Caco-2 (cell line): ENCODE measurements around the gene SORBS1. TPM values are rescaled to one million over a fixed set of nuclear protein-coding genes. Genes with fewer than 3 reads are reported as not detected.
A peak's percentile ranks its signal among the peaks of the same experiment; 100 is the strongest.

ENCODE experiments used
- BruUV-seq: library from RNA; stranded (reverse); fragments of 400-500 nt; replicated peaks from 2 replicates; lab custom pipeline; 2021; lab: Mats Ljungman, UMichigan
- CTCF ChIA-PET: fragments of 300-600 bp; sonication (Branson Sonifier 250); formaldehyde crosslinking; loops from one replicate; lab custom pipeline; 2022; ENCODE audit warnings: antibody characterized with exemption; lab: Charles Lee
- POLR2A ChIA-PET: fragments of 300-600 bp; sonication (Branson Sonifier 250); formaldehyde crosslinking; loops from one replicate; lab custom pipeline; 2022; ENCODE audit warnings: antibody characterized with exemption; lab: Charles Lee
- DNase-seq, 2 experiments: peaks; one replicate each; pipeline versions ENCODE4 v3.0.0 to v3.0.0-alpha.2; 2020 to 2022
- H3K27me3 ChIP-seq: replicated peaks from 2 replicates; pipeline ENCODE4 v1.6.0; 2011; ENCODE audit warnings: low read length; ENCODE audit not compliant: control insufficient read depth, insufficient read depth
- H3K36me3 ChIP-seq: 2 replicates; pipeline ENCODE4 v1.5.1; 2011; ENCODE audit warnings: low read length; ENCODE audit not compliant: control insufficient read depth, insufficient read depth
- H3K4me1 ChIP-seq: fragments of 250-450 bp; sonication (Bioruptor Pico); 2 replicates; pipeline ENCODE4 v1.5.1; 2020; ENCODE audit warnings: mild to moderate bottlenecking
- H3K4me3 ChIP-seq: 2 replicates; pipeline ENCODE4 v1.5.1; 2011; ENCODE audit warnings: low read depth, mild to moderate bottlenecking, control low read depth, low read length
- H3K9me3 ChIP-seq: fragments of 250-450 bp; sonication (Bioruptor Pico); 2 replicates; pipeline ENCODE4 v1.5.1; 2020; ENCODE audit warnings: mild to moderate bottlenecking, moderate library complexity
- H3K27ac Mint-ChIP-seq: one replicate; pipeline ENCODE4 v1.8.0; 2022; ENCODE audit warnings: mixed read lengths; ENCODE audit not compliant: unreplicated experiment
- H3K27me3 Mint-ChIP-seq: one replicate; pipeline ENCODE4 v1.8.0; 2022; ENCODE audit warnings: mixed read lengths; ENCODE audit not compliant: insufficient read depth, unreplicated experiment
- H3K36me3 Mint-ChIP-seq: one replicate; pipeline ENCODE4 v1.8.0; 2022; ENCODE audit warnings: mild to moderate bottlenecking, mixed read lengths; ENCODE audit not compliant: insufficient read depth, unreplicated experiment
- H3K4me1 Mint-ChIP-seq: one replicate; pipeline ENCODE4 v1.8.0; 2022; ENCODE audit warnings: low read depth, mixed read lengths; ENCODE audit not compliant: unreplicated experiment
- H3K4me3 Mint-ChIP-seq: one replicate; pipeline ENCODE4 v1.8.0; 2022; ENCODE audit warnings: mild to moderate bottlenecking, moderate library complexity, mixed read lengths; ENCODE audit not compliant: unreplicated experiment
- H3K9me3 Mint-ChIP-seq: one replicate; pipeline ENCODE4 v1.8.0; 2022; ENCODE audit warnings: mixed read lengths; ENCODE audit not compliant: unreplicated experiment
- intact Hi-C: fragments of 100-400 bp; cut with micrococcal nuclease; formaldehyde crosslinking; loops from one replicate; pipeline ENCODE4 v1.10.0; 2022; ENCODE audit not compliant: unreplicated experiment
- total RNA-seq: library from RNA; stranded (reverse); gene quantifications from 2 replicates; pipeline ENCODE4 v1.2.3, GENCODE V29; 2022
- TF ChIP-seq, protein P1 (sequence below), 2 experiments: fragments of 200-600 bp in 1 of 2; IDR thresholded peaks; 1 replicate in 1 of 2; 2 replicates in 1 of 2; pipeline versions ENCODE4 v1.5.1 to v1.8.0; 2011 to 2022; ENCODE audit warnings: antibody characterized with exemption in 1 of 2, control low read depth in 1 of 2, inconsistent platforms in 1 of 2, low read depth in 1 of 2, low read length in 1 of 2, mild to moderate bottlenecking in 1 of 2, moderate library complexity in 1 of 2; ENCODE audit not compliant: insufficient read depth in 1 of 2, severe bottlenecking in 1 of 2, unreplicated experiment in 1 of 2

Gene SORBS1
- total RNA-seq, 1 experiment from 2014 or later: 39.3 TPM

DNA sequence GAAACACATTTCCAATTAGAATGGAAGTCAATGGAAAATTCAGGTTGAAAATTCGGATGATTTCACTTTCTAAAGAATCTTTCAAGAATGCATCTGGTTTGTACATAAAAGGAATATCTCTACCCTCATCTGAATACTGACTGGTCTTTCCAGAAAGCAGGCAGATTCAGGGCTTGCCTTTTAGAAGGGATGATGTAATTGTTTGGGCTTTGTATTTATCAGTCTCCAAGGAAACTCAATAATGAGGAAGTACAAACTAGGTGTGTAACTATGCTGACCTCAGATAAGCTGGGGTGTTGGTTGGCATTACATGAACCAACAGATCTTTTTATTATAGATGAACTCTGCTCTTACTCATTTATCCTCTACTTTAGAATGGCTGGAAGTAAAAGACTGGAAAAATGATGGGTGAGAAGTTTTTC, 294.5 kb downstream of the SORBS1 start:
- H3K27me3 Mint-ChIP-seq: no peaks in the 10 kb centered on the region
- Histone ChIP-seq H3K36me3 (peaks cover 7% of the 10 kb centered on the region), H3K9me3 (no peaks in the 10 kb centered on the region), H3K4me1 (peaks cover 71% of the 10 kb centered on the region), H3K4me3 (no peak overlapping the region), H3K27me3 (no peaks in the 10 kb centered on the region)
- CTCF ChIA-PET: no interaction called here
- H3K36me3 Mint-ChIP-seq: peaks cover 93% of the 10 kb centered on the region
- no TSS peak for BruUV-seq
- peak overlapping the region; percentile 63 for H3K4me3 Mint-ChIP-seq
- TF ChIP-seq, protein P1, sequence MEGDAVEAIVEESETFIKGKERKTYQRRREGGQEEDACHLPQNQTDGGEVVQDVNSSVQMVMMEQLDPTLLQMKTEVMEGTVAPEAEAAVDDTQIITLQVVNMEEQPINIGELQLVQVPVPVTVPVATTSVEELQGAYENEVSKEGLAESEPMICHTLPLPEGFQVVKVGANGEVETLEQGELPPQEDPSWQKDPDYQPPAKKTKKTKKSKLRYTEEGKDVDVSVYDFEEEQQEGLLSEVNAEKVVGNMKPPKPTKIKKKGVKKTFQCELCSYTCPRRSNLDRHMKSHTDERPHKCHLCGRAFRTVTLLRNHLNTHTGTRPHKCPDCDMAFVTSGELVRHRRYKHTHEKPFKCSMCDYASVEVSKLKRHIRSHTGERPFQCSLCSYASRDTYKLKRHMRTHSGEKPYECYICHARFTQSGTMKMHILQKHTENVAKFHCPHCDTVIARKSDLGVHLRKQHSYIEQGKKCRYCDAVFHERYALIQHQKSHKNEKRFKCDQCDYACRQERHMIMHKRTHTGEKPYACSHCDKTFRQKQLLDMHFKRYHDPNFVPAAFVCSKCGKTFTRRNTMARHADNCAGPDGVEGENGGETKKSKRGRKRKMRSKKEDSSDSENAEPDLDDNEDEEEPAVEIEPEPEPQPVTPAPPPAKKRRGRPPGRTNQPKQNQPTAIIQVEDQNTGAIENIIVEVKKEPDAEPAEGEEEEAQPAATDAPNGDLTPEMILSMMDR (IDR thresholded peaks at IDR 0.05; ENCODE audit: insufficient read depth in 1 of 2, low read depth in 1 of 2, low read length in 1 of 2, severe bottlenecking in 1 of 2, unreplicated experiment in 1 of 2): no peak
- DNase-seq: peak; percentile 68 to 83
- POLR2A ChIA-PET: interaction anchor here (1.0 kb wide), 1 partner anchor 19 kb away, joined by 3 read pairs; no protein-coding TSS in a partner anchor
- intact Hi-C loops: loop anchor here (1.0 kb wide), 2 partner anchors 23 to 81 kb away; no protein-coding TSS in a partner anchor
- no peaks in the 10 kb centered on the region for H3K9me3 Mint-ChIP-seq
- H3K27ac Mint-ChIP-seq: peak overlapping the region; percentile 98
- peaks cover 58% of the 10 kb centered on the region for H3K4me1 Mint-ChIP-seq

- H3K9me3 Mint-ChIP-seq: no peaks in the 10 kb centered on the region
- intact Hi-C loops: no loop called here
- BruUV-seq: no TSS peak
- Histone ChIP-seq H3K27me3 (no peaks in the 10 kb centered on the region), H3K4me1 (peaks cover 82% of the 10 kb centered on the region), H3K9me3 (no peaks in the 10 kb centered on the region), H3K36me3 (peaks cover 7% of the 10 kb centered on the region), H3K4me3 (no peak overlapping the region)
- DNase-seq: no peak
- CTCF ChIA-PET: interaction anchor here (1.4 kb wide), 1 partner anchor 23 kb away, joined by 4 read pairs; no protein-coding TSS in a partner anchor
- POLR2A ChIA-PET: interaction anchor here (0.6 kb wide), 1 partner anchor 84 kb away, joined by 3 read pairs; no protein-coding TSS in a partner anchor
- H3K27ac Mint-ChIP-seq: peak overlapping the region; percentile 98
- no peaks in the 10 kb centered on the region for H3K27me3 Mint-ChIP-seq
- TF ChIP-seq, protein P1 (IDR thresholded peaks at IDR 0.05; ENCODE audit: insufficient read depth in 1 of 2, low read depth in 1 of 2, low read length in 1 of 2, severe bottlenecking in 1 of 2, unreplicated experiment in 1 of 2): no peak
- no peak overlapping the region for H3K4me3 Mint-ChIP-seq
- H3K4me1 Mint-ChIP-seq: peaks cover 66% of the 10 kb centered on the region
- H3K36me3 Mint-ChIP-seq: peaks cover 93% of the 10 kb centered on the region
Measured at GRCh38 chr10:95265572-95265971, 295.6 kb downstream of the SORBS1 start.

- intact Hi-C loops: loop anchor here (5.0 kb wide), 1 partner anchor 98 kb away; no protein-coding TSS in a partner anchor
- H3K36me3 ChIP-seq: peaks cover 11% of the 10 kb centered on the region
- TSS peak; percentile 62 for BruUV-seq
- ChIA-PET POLR2A (interaction anchor here (0.5 to 0.8 kb wide), 2 partner anchors 41 to 97 kb away, joined by 3 read pairs; no protein-coding TSS in a partner anchor), CTCF (interaction anchor here (0.6 to 1.4 kb wide), 9 partner anchors 10 to 429 kb away, joined by 3 to 7 read pairs (median 4); partner anchors contain the start of gene TCTN3)
- Mint-ChIP-seq H3K27me3 (no peaks in the 10 kb centered on the region), H3K36me3 (peaks cover 93% of the 10 kb centered on the region), H3K4me3 (peak overlapping the region; percentile 33), H3K9me3 (no peaks in the 10 kb centered on the region), H3K27ac (peak overlapping the region; percentile 98), H3K4me1 (peaks cover 67% of the 10 kb centered on the region)
- TF ChIP-seq, protein P1 (IDR thresholded peaks at IDR 0.05; ENCODE audit: insufficient read depth in 1 of 2, low read depth in 1 of 2, low read length in 1 of 2, severe bottlenecking in 1 of 2, unreplicated experiment in 1 of 2): no peak
- peaks cover 91% of the 10 kb centered on the region for H3K4me1 ChIP-seq
- H3K9me3 ChIP-seq: no peaks in the 10 kb centered on the region
- H3K4me3 ChIP-seq: no peak overlapping the region
- peak; percentile 73 to 80 for DNase-seq
- no peaks in the 10 kb centered on the region for H3K27me3 ChIP-seq
Measured at GRCh38 chr10:95264227-95265051, 296.7 kb downstream of the SORBS1 start.
